Fibroblast of villous mesenchyme (primary cell): ENCODE data around the gene AKAP12. TPM values are rescaled to one million over a fixed set of nuclear protein-coding genes. Genes with fewer than 3 reads are reported as not detected.
A peak's percentile ranks its signal among the peaks of the same experiment; 100 is the strongest.

Experiments
- DNase-seq: peaks from one replicate; pipeline ENCODE4 v3.0.0-alpha.2; 2010; ENCODE audit warnings: low read depth
- H3K4me3 ChIP-seq: 2 replicates; pipeline ENCODE4 v1.5.1; 2011; ENCODE audit warnings: low read depth, mild to moderate bottlenecking, low read length
- CTCF ChIP-seq: IDR thresholded peaks from 2 replicates; pipeline ENCODE4 v1.5.1; 2012; ENCODE audit warnings: low read depth, mild to moderate bottlenecking, low read length; ENCODE audit not compliant: insufficient read depth
- total RNA-seq: library from RNA; depleted of rRNA; stranded (reverse); fragments of >200 nt; gene quantifications from 2 replicates; pipeline ENCODE4 v1.2.3, GENCODE V29; 2012

AKAP12 gene
- total RNA-seq, 1 donor = 123 TPM

GRCh38 chr6:151357758-151358436 is 118.1 kb downstream of the AKAP12 start:
- TF ChIP-seq CTCF = no peak
- DNase-seq = no peak
- H3K4me3 ChIP-seq = no peak overlapping the region

GRCh38 chr6:151358475-151358874 is 118.7 kb downstream of the AKAP12 start:
- TF ChIP-seq CTCF = no peak
- H3K4me3 ChIP-seq = no peak overlapping the region
- DNase-seq = no peak

GRCh38 chr6:151359486-151359885 is 119.7 kb downstream of the AKAP12 start:
- no peak overlapping the region for H3K4me3 ChIP-seq
- TF ChIP-seq CTCF = no peak
- DNase-seq = no peak

- no peak for TF ChIP-seq CTCF
- no peak for DNase-seq
- no peak overlapping the region for H3K4me3 ChIP-seq
Measured at GRCh38 chr6:151365233-151365632, 125.5 kb downstream of the AKAP12 start.

GRCh38 chr6:151370509-151371078 is 130.8 kb downstream of the AKAP12 start:
- TF ChIP-seq CTCF = peak; percentile 40
- DNase-seq = peak; percentile 28
- H3K4me3 ChIP-seq = no peak overlapping the region

GRCh38 chr6:151372164-151372563 is 132.4 kb downstream of the AKAP12 start:
- DNase-seq = peak; percentile 20

More at GRCh38 chr6:151372164-151372563, 132.4 kb downstream of the AKAP12 start:
- no peak overlapping the region for H3K4me3 ChIP-seq
- no peak for TF ChIP-seq CTCF
